Liver (tissue), 9 donors: ENCODE measurements around the gene ZNF227. TPM values are rescaled to one million over a fixed set of nuclear protein-coding genes. Genes with fewer than 3 reads are reported as not detected.

Source experiments
- DNase-seq: peaks from one replicate; pipeline ENCODE4 v3.0.0-alpha.2; 2017; ENCODE audit warnings: low spot score
- H3K27ac ChIP-seq, 2 donors: one replicate each; pipeline ENCODE4 v1.7.0; 2013; ENCODE audit warnings: inconsistent platforms in 2 of 2, low read length in 2 of 2, control low read depth in 1 of 2, low read depth in 1 of 2, mild to moderate bottlenecking in 1 of 2
- H3K27me3 ChIP-seq, 4 donors: one replicate each; pipeline versions ENCODE4 v1.6.1 to v1.7.0; 2013; ENCODE audit warnings: low read length in 3 of 4, inconsistent platforms in 1 of 4, mild to moderate bottlenecking in 1 of 4, moderate library complexity in 1 of 4; ENCODE audit not compliant: control insufficient read depth in 4 of 4, insufficient read depth in 4 of 4
- H3K36me3 ChIP-seq, 4 donors: one replicate each; pipeline versions ENCODE4 v1.6.1 to v1.7.0; 2013; ENCODE audit warnings: low read length in 3 of 4, mild to moderate bottlenecking in 3 of 4, low read depth in 1 of 4, moderate library complexity in 1 of 4; ENCODE audit not compliant: control insufficient read depth in 4 of 4, insufficient read depth in 3 of 4
- H3K4me1 ChIP-seq, 4 donors: one replicate each; pipeline versions ENCODE4 v1.6.1 to v1.7.0; 2013; ENCODE audit warnings: low read length in 3 of 4, mild to moderate bottlenecking in 3 of 4, moderate library complexity in 1 of 4; ENCODE audit not compliant: control insufficient read depth in 4 of 4, insufficient read depth in 4 of 4
- H3K4me3 ChIP-seq, 3 donors: one replicate each; pipeline versions ENCODE4 v1.6.1 to v1.7.0; 2013; ENCODE audit warnings: low read length in 3 of 3, control low read depth in 1 of 3, low read depth in 1 of 3, mild to moderate bottlenecking in 1 of 3
- H3K9ac ChIP-seq, 2 donors: one replicate each; pipeline ENCODE4 v1.7.0; 2013; ENCODE audit warnings: low read length in 2 of 2, mild to moderate bottlenecking in 2 of 2, moderate library complexity in 2 of 2, control low read depth in 1 of 2, low read depth in 1 of 2
- H3K9me3 ChIP-seq, 4 donors: one replicate each; pipeline versions ENCODE4 v1.6.1 to v1.7.0; 2013; ENCODE audit warnings: low read length in 3 of 4; ENCODE audit not compliant: control insufficient read depth in 4 of 4
- EGR1 ChIP-seq, 2 donors: IDR thresholded peaks; 2 replicates each; pipeline ENCODE4 v1.6.1; 2016 to 2018; ENCODE audit warnings: antibody characterized with exemption in 2 of 2, low read depth in 2 of 2
- FOXA1 ChIP-seq: IDR thresholded peaks from 2 replicates; pipeline ENCODE4 v1.6.1; 2016; ENCODE audit warnings: antibody characterized with exemption
- FOXA2 ChIP-seq: IDR thresholded peaks from 2 replicates; pipeline ENCODE4 v1.6.1; 2016; ENCODE audit warnings: antibody characterized with exemption
- GABPA ChIP-seq, 2 donors: IDR thresholded peaks in 1 of 2; conservative IDR thresholded peaks in 1 of 2; 2 replicates each; pipeline ENCODE4 v1.6.1; 2016; ENCODE audit warnings: antibody characterized with exemption in 2 of 2, mild to moderate bottlenecking in 1 of 2, moderate library complexity in 1 of 2
- HNF4A ChIP-seq, 2 donors: conservative IDR thresholded peaks; 2 replicates each; pipeline ENCODE4 v1.6.1; 2016; ENCODE audit warnings: antibody characterized with exemption in 2 of 2, mild to moderate bottlenecking in 2 of 2
- HNF4G ChIP-seq: IDR thresholded peaks from 2 replicates; pipeline ENCODE4 v1.6.1; 2016; ENCODE audit warnings: antibody characterized with exemption
- JUND ChIP-seq, 2 donors: IDR thresholded peaks; 2 replicates each; pipeline ENCODE4 v1.6.1; 2016; ENCODE audit warnings: antibody characterized with exemption in 2 of 2
- NR2F2 ChIP-seq: IDR thresholded peaks from 2 replicates; pipeline ENCODE4 v1.6.1; 2016; ENCODE audit warnings: antibody characterized with exemption
- RAD21 ChIP-seq, 2 donors: IDR thresholded peaks; 2 replicates each; pipeline ENCODE4 v1.6.1; 2016; ENCODE audit warnings: antibody characterized with exemption in 2 of 2, mild to moderate bottlenecking in 2 of 2
- RXRA ChIP-seq, 2 donors: IDR thresholded peaks; 2 replicates each; pipeline ENCODE4 v1.6.1; 2017 to 2018; ENCODE audit warnings: antibody characterized with exemption in 2 of 2, mild to moderate bottlenecking in 1 of 2
- SP1 ChIP-seq: IDR thresholded peaks from 2 replicates; pipeline ENCODE4 v1.6.1; 2018; ENCODE audit warnings: antibody characterized with exemption, mild to moderate bottlenecking
- TAF1 ChIP-seq: conservative IDR thresholded peaks from 2 replicates; pipeline ENCODE4 v1.6.1; 2016; ENCODE audit warnings: antibody characterized with exemption, mild to moderate bottlenecking
- YY1 ChIP-seq: IDR thresholded peaks from 2 replicates; pipeline ENCODE4 v1.6.1; 2016; ENCODE audit warnings: antibody characterized with exemption, mild to moderate bottlenecking
- ZBTB33 ChIP-seq: IDR thresholded peaks from 2 replicates; pipeline ENCODE4 v1.6.1; 2016; ENCODE audit warnings: antibody characterized with exemption
- WGBS: extraction: QIAGEN DNeasy Blood & Tissue Kit; methylation state at CpG from one replicate; pipeline ENCODE4 v1.1.7; 2013; 5-methylcytosine and 5-hydroxymethylcytosine counted together
- polyA plus RNA-seq, 2 donors: library from polyadenylated mRNA; stranded (reverse) in 1 of 2; unstranded in 1 of 2; fragments of 200-250 nt in 1 of 2; fragments of >200 nt in 1 of 2; fragmentation: Nextera tagmentation in 1 of 2; extraction: Ambion mirVana in 1 of 2; gene quantifications; one replicate each; pipeline versions ENCODE4 v1.2.1 to v1.2.3, GENCODE V29; 2013 to 2015
- total RNA-seq, 2 donors: library from RNA; depleted of rRNA; stranded (reverse); fragments of >200 nt; gene quantifications; one replicate each; pipeline ENCODE4 v1.2.3, GENCODE V29; 2014
- TF ChIP-seq, protein P1 (sequence below): fragments of 150-350 bp; IDR thresholded peaks from 2 replicates; pipeline ENCODE4 v1.5.1; 2017; ENCODE audit warnings: improper control_type of control experiment, low read depth, low read length; ENCODE audit not compliant: missing input control
- TF ChIP-seq, protein P2 (sequence below): IDR thresholded peaks from 2 replicates; pipeline ENCODE4 v1.6.1; 2016; ENCODE audit warnings: antibody characterized with exemption
- TF ChIP-seq, protein P3 (sequence below): IDR thresholded peaks from 2 replicates; pipeline ENCODE4 v1.6.1; 2016; ENCODE audit warnings: antibody characterized with exemption, mild to moderate bottlenecking
- donor health status: healthy.
- donor health status: healthy.
- donor health status: healthy.
- donor health status: healthy.
- donor health status: healthy.

The ZNF227 gene
- total and polyA plus RNA-seq, 4 donors: 3.3 to 10.9 (median 6.1) TPM

DNA sequence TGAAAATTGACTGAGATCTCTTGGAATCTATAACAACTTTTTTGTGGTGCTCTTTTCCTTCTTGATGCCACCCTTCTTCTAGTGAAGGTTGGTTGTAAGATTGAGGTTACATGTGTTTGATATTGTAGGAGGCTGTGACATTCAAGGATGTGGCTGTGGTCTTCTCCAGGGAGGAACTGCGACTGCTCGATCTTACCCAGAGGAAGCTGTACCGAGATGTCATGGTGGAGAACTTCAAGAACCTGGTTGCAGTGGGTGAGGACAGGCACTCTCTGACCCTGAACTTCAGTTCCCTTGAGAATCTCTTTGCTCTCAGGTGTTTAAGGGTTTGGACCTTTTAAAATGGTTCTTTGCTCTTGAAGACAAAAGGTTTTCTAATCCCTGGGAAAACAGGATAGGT lies 16.0 kb downstream of the ZNF227 start:
- Histone ChIP-seq H3K9me3 (peaks cover 23 to 52% (median 31%) of the 10 kb centered on the region in 4 donors), H3K4me3 (peak overlapping the region in 2 of 3 donors; percentile 0 to 58), H3K4me1 (no peaks in the 10 kb centered on the region), H3K36me3 (peaks cover 36 to 56% (median 48%) of the 10 kb centered on the region in 4 donors), H3K27me3 (no peaks in the 10 kb centered on the region), H3K9ac (no peak overlapping the region), H3K27ac (no peak overlapping the region)
- TF ChIP-seq HNF4A (conservative IDR thresholded peaks at IDR 0.05) (no peak), JUND (IDR thresholded peaks at IDR 0.05) (no peak), HNF4G (no peak), FOXA2 (no peak), YY1 (no peak), SP1 (no peak), GABPA (IDR thresholded peaks at IDR 0.05 in 1 of 2, conservative IDR thresholded peaks at IDR 0.05 in 1 of 2) (no peak)
- TF ChIP-seq, protein P1, sequence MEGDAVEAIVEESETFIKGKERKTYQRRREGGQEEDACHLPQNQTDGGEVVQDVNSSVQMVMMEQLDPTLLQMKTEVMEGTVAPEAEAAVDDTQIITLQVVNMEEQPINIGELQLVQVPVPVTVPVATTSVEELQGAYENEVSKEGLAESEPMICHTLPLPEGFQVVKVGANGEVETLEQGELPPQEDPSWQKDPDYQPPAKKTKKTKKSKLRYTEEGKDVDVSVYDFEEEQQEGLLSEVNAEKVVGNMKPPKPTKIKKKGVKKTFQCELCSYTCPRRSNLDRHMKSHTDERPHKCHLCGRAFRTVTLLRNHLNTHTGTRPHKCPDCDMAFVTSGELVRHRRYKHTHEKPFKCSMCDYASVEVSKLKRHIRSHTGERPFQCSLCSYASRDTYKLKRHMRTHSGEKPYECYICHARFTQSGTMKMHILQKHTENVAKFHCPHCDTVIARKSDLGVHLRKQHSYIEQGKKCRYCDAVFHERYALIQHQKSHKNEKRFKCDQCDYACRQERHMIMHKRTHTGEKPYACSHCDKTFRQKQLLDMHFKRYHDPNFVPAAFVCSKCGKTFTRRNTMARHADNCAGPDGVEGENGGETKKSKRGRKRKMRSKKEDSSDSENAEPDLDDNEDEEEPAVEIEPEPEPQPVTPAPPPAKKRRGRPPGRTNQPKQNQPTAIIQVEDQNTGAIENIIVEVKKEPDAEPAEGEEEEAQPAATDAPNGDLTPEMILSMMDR: no peak
- TF ChIP-seq, protein P2, sequence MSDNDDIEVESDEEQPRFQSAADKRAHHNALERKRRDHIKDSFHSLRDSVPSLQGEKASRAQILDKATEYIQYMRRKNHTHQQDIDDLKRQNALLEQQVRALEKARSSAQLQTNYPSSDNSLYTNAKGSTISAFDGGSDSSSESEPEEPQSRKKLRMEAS: no peak
- WGBS: 95% methylated on average over 3 of the region's 3 CpGs
- no peak for DNase-seq

DNA sequence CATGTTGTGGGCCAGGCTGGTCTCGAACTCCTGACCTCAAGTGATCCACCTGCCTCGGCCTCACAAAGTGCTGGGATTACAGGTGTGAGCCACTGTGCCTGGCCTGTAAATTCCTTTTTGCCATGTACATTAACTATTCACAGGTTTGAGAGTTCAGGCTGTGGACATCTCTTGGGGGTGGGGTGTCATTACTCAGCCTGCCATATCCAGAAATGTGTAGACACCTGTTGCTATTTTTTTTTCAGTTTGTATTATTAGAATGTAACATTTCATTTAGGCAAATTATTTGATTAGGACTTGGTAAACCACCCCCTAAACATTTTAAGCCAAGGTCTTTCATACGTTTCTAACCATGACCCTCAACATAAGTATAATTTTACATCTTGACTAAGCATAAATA lies 20.5 kb downstream of the ZNF227 start:
- DNase-seq: no peak
- 98% methylated on average over 3 of the region's 3 CpGs for WGBS
- peaks cover 44 to 80% (median 62%) of the 10 kb centered on the region in 4 donors for H3K9me3 ChIP-seq
- peak overlapping the region in 2 of 3 donors; percentile 39 to 61 for H3K4me3 ChIP-seq
- H3K4me1 ChIP-seq: no peaks in the 10 kb centered on the region
- H3K36me3 ChIP-seq: peaks cover 55 to 85% (median 77%) of the 10 kb centered on the region in 4 donors
- no peak for TF ChIP-seq HNF4A (conservative IDR thresholded peaks at IDR 0.05)
- no peak for TF ChIP-seq RXRA (IDR thresholded peaks at IDR 0.05)
- TF ChIP-seq ZBTB33: no peak
- TF ChIP-seq RAD21 (IDR thresholded peaks at IDR 0.05): no peak
- no peak for TF ChIP-seq YY1
- TF ChIP-seq, protein P3, sequence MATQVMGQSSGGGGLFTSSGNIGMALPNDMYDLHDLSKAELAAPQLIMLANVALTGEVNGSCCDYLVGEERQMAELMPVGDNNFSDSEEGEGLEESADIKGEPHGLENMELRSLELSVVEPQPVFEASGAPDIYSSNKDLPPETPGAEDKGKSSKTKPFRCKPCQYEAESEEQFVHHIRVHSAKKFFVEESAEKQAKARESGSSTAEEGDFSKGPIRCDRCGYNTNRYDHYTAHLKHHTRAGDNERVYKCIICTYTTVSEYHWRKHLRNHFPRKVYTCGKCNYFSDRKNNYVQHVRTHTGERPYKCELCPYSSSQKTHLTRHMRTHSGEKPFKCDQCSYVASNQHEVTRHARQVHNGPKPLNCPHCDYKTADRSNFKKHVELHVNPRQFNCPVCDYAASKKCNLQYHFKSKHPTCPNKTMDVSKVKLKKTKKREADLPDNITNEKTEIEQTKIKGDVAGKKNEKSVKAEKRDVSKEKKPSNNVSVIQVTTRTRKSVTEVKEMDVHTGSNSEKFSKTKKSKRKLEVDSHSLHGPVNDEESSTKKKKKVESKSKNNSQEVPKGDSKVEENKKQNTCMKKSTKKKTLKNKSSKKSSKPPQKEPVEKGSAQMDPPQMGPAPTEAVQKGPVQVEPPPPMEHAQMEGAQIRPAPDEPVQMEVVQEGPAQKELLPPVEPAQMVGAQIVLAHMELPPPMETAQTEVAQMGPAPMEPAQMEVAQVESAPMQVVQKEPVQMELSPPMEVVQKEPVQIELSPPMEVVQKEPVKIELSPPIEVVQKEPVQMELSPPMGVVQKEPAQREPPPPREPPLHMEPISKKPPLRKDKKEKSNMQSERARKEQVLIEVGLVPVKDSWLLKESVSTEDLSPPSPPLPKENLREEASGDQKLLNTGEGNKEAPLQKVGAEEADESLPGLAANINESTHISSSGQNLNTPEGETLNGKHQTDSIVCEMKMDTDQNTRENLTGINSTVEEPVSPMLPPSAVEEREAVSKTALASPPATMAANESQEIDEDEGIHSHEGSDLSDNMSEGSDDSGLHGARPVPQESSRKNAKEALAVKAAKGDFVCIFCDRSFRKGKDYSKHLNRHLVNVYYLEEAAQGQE: no peak
- no peak for TF ChIP-seq TAF1
- TF ChIP-seq, protein P2: no peak
- TF ChIP-seq, protein P1: no peak
- TF ChIP-seq SP1: no peak
- no peak for TF ChIP-seq JUND (IDR thresholded peaks at IDR 0.05)
- no peak for TF ChIP-seq EGR1 (IDR thresholded peaks at IDR 0.05; ENCODE audit: low read depth in 2 of 2)
- TF ChIP-seq HNF4G: no peak
- no peak for TF ChIP-seq FOXA1
- TF ChIP-seq GABPA (IDR thresholded peaks at IDR 0.05 in 1 of 2, conservative IDR thresholded peaks at IDR 0.05 in 1 of 2): no peak
- no peak for TF ChIP-seq NR2F2
- no peak for TF ChIP-seq FOXA2
- H3K27ac ChIP-seq: no peak overlapping the region
- no peaks in the 10 kb centered on the region for H3K27me3 ChIP-seq
- H3K9ac ChIP-seq: no peak overlapping the region
